Activated CD4-positive, alpha-beta T cell treated with anti-CD3 and anti-CD28 coated beads, Interleukin-2, amount 50 U/mL, for 24 hours (primary cell): ENCODE measurements around the gene C21orf91.
A peak's percentile ranks its signal among the peaks of the same experiment; 100 is the strongest.
"Not testable (repeated sequence)": the region's sequence is repeated elsewhere in the genome, so short reads cannot be mapped to it uniquely, and the experiment has no call there.

Source experiments
- DNase-seq, 2 donors: peaks; one replicate each; pipeline ENCODE4 v3.0.0-alpha.2; 2020; ENCODE audit warnings: low read depth in 1 of 2, low spot score in 1 of 2

The C21orf91 gene

GRCh38 chr21:17779496-17779895 is 39.7 kb downstream of the C21orf91 start:
- DNase-seq, result no peak

DNA sequence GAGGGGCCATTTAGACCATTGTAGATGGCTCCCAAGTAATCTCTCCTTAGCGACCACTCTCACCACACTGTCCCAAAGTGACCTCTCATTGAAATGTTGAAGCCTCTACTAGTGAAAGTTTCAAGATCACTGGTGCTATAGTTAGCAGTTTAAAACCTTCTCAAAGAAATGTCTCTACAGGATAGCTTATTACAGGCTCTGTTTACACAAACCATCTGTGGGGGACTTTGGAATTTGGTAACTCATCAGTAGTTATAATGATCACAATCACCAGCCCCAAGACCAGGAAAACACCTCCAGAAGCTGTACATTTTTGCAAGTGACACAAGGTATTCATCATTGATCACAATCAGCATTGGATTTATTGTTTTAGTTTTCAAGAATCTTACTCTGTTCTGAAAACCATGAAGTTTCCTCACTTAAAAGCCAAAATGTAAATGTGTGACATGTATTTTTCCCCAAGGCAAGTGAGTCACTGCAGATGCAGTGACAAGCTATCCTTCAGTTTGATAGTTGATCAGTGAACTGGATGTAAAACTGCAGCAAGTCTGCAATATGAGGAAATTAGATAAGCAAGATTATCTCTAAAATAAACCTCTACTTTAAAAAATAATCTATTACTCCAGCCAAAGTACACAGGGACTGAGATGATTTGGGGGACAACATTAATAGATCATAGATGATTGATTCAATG is 41.9 kb downstream of the C21orf91 start:
- no peak for DNase-seq

GRCh38 chr21:17775431-17776126 is 43.6 kb downstream of the C21orf91 start:
- peak in 1 of 2 donors; percentile 28 for DNase-seq

GRCh38 chr21:17775021-17775420 is 44.1 kb downstream of the C21orf91 start:
- DNase-seq, result not testable (repeated sequence)

DNA sequence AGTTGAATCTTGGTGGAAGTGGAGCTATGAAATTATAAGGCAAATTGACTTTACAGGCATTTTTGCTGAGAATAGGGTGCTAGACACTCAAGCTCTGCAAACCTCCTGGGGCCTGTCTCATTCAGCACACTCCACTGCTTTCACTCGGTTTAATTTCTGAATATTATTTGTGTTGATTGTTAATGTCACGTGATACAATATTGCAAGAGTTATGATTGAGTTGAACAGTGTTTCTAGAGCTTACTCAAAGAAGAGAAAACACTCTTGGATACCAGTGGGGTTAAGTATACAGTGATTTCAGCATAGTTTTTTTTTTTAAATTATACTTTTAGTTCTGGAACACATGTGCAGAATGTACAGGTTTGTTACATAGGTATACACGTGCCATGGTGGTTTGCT is 49.7 kb downstream of the C21orf91 start:
- no peak for DNase-seq

DNA sequence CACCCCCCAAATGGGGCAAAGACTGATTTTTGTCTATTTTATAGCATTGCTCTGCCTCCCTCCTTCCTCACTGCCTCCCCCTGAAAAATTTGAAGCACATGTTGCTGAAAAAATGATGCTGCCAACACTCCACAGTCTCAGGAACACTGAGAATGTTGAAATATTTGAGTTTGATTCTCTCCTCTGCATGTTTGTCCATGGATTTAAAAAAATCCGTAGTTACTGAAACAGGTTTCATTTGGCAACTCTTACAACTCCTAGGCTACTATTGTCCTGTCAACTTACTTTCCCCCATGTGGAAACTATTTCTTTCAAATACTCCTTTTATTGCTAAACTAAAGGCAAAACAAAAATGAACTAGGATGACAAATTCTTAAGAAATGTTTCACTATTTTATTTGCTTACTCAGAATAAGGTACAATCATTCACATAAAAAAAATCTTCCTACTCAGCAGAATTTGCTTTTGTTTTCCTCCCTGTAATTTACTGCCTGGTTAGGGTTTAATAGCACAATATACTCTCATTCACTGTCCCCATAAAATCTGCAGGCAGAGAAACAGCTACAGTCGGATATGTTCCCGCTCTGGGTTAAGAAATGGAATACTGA is 50.2 kb downstream of the C21orf91 start:
- DNase-seq, result no peak

GRCh38 chr21:17765207-17765606 is 53.9 kb downstream of the C21orf91 start:
- DNase-seq, result no peak

DNA sequence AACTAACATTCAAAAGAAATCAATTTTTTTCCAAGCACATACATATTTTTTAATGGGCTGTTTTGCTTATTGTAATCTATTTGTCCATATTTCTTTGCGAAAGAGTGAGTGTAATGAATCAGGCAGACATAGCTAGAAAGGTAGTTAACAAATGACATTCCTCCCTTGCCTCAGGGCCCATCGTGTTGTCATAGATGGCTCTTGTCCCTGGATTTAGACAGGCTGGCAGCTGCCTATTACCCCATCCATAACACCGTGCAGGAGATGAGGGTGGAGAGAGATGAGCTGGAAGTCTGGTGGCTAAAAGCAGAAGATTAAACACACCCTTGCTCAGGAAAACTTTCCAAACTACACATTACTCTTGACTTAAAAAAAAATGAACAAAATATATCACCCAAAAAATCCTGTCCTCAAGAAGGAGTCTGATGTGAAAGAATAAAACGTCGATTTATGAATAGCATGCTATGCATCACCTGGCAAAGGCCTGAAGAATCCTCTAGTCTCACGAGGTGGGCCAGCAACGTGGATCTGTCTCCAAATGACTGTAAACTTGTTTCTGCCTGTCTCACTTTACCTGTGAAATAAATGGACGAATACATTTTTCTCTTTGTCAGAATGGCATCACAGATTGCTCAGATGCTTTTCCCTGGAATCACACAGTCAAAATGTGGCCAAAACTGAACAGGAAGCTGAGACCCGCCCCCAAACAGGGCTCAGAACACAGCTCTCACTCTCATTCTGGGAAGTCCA is 55.7 kb downstream of the C21orf91 start:
- DNase-seq, result no peak

DNA sequence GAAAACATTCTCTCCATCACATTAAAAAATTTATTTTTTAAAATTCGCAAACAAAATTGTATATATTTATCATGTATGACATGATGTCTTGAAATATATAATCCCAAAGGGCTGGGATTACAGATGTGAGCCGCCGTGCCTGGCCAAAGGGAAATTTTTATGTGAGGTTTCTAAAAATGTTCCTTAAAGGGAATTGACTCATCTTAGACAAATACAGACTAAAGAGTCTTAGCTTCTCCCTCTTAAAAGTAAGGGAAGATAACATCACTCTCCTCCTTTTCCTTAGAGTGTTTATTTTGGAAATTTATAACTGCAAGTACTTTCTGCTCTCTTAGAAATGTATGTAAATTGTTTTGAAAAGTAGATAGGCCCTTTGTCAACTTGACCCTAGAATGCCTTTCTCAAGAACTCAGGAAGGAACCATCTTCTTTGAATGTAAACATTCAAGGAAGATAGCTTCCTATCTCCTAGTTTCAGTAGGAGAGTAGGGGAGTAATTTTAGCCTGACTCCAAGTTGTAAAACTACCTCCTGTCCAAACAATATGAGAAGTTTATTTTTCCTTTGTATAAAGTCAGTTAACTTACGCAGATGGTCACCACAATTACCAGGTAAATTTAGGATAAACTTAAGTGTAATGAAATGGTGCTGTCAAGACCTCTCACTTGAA is 59.5 kb downstream of the C21orf91 start:
- no peak for DNase-seq

GRCh38 chr21:17758683-17759082 is 60.5 kb downstream of the C21orf91 start:
- DNase-seq, result no peak

- no peak for DNase-seq
Measured at GRCh38 chr21:17757671-17758070, 61.5 kb downstream of the C21orf91 start.

DNA sequence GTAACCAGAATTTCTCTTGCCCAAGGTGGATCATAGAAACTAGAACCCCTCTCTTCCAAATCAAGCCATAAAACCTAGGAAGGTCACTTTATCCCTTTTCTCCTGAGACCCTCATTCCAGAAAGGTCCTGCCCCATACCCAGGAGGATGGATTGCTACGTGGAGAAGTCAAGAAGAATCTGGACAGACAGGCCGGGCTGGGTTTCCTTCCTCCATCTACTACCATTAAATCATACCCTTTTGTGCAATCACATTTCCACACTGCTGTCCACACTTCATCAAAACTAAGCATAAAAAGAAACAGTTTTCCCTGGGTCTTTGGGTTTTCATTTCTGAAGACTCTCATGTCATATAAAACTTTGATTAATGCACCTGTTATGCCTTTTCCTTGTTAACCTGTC is 65.4 kb downstream of the C21orf91 start:
- no peak for DNase-seq

DNA sequence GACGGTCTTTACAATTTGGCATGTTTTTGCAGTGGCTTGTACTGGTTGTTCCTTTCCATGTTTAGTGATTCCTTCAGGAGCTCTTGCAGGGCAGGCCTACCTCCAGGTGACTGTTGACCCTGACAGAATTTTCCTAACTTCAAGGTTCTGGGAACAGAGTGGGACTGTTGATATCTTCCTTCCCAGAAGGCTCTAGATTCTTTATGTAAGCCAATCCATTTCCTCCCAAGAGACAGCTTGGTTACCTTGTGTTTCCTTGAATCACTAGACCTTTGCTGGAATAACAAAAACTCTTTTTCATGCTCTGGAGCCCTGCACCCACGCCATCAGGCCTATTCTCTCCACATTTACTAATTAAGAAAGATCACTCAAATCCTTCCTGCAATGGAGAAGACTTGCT is 67.0 kb downstream of the C21orf91 start:
- DNase-seq, result no peak

DNA sequence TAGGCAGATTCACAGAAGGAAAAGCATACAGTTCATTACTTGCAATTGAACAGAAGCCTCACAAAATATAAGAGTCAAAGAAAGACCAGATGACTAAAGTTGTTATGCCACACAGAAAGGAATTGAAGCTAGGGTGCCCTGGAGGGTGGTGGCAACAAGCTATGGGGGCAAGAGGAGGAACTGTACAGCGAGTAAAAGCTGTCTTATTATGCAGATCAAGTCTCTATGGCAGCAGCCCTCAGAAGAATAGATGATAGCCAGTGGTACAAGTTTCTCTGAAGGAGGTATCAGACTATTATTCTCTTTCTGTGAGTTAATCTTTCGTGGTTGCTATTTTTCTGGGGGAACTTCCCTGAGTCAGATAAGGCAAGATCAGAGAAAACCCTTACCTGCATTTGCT is 72.2 kb downstream of the C21orf91 start:
- DNase-seq, result no peak

DNA sequence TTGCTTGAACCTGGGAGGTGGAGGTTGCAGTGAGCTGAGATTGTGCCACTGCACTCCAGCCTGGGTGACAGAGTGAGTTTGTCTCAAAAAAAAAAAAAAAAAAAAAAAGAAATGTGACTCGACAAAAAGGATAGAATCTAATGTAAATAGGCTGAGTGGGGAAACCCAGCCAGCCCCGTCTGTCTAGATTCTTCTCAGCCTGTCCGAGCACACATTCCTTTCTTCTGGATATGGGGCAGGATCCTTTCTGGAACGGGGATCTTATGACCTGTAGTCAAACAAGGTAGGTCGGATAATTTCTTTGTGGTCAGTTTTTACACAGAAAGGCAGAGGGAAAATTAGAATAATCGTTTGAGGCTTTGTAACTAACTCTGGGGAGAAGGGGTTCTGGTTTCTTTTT is 74.1 kb downstream of the C21orf91 start:
- no peak for DNase-seq

DNA sequence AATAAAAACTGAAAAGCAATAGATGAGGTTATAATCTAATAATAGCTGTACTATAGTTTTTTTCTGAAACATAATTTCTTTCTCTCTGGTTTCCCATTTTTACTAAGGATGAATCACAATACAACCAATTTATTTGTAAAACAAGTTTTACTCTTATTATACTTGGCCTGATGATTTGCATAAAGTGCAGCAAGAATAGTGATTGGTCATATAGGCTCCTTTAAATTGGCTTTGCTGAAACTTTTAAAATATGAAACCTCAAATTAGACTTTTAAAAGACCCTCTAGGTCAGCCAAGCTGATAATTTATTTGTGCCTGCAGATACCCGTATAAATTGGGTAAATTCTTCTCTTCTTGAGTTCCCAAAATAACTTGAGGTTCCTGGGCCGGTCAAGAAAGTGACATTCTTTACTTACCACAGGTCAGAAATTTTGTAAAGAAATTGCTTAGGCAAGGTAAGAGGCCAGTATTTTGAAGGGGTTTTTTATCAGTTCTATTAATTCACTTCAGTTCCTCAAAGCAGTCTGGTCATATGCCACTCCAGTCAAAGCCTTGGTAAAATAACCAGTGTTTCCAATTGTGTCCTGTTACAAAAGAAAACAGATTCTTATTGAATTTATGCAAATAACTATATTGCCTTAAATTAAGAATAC is 76.1 kb downstream of the C21orf91 start:
- DNase-seq, result no peak

- no peak for DNase-seq
Measured at GRCh38 chr21:17742181-17742580, 77.0 kb downstream of the C21orf91 start.
